ENCODE measurements around the gene ALLC.

- TF ChIP-seq CTCF (conservative IDR thresholded peaks at IDR 0.05; ENCODE audit: low read depth, low read length) (no peak), EZH2 (IDR thresholded peaks at IDR 0.05; ENCODE audit: low read length, unreplicated experiment) (no peak)
Observed at GRCh38 chr2:3689998-3690748, 32.2 kb downstream of the ALLC start.

Data from PC-3 (cell line).